K562 (cell line): ENCODE results near the gene RMND5B. TPM values are rescaled to one million over a fixed set of nuclear protein-coding genes. Genes with fewer than 3 reads are reported as not detected.

Experiments used
- CREM ChIP-seq: IDR thresholded peaks from 2 replicates; pipeline ENCODE4 v1.6.1; 2014; ENCODE audit warnings: antibody characterized with exemption, low read depth
- CSDE1 ChIP-seq, 2 experiments: fragments of 450-650 bp; IDR thresholded peaks; 2 replicates each; pipeline ENCODE4 v1.6.1; 2016; ENCODE audit warnings: mild to moderate bottlenecking in 1 of 2
- DLX4 ChIP-seq: fragments of 250-450 bp; sonication (Bioruptor Pico); IDR thresholded peaks from 2 replicates; pipeline ENCODE4 v1.6.1; 2021; ENCODE audit warnings: mild to moderate bottlenecking
- E2F4 ChIP-seq: sonication (generic); formaldehyde crosslinking; IDR thresholded peaks from 2 replicates; pipeline ENCODE4 v1.8.0; 2022; ENCODE audit warnings: mild to moderate bottlenecking, low read depth, missing genetic modification reagents
- ERF ChIP-seq: fragments of 450-650 bp; formaldehyde crosslinking; IDR thresholded peaks from 2 replicates; pipeline ENCODE4 v1.4.0; 2020; ENCODE audit warnings: mild to moderate bottlenecking, mixed read lengths
- ETS1 ChIP-seq: conservative IDR thresholded peaks from 2 replicates; pipeline ENCODE4 v1.6.1; 2011; ENCODE audit warnings: low read depth, mild to moderate bottlenecking, low read length; ENCODE audit not compliant: control insufficient read depth
- FIP1L1 ChIP-seq: fragments of 200-400 bp; formaldehyde crosslinking; IDR thresholded peaks from 2 replicates; pipeline ENCODE4 v1.6.1; 2018; ENCODE audit warnings: mild to moderate bottlenecking, low read depth, low read length; ENCODE audit not compliant: poor library complexity, severe bottlenecking
- HCFC1 ChIP-seq: IDR thresholded peaks from 2 replicates; pipeline ENCODE4 v1.6.1; 2012; ENCODE audit warnings: low read depth, low read length, improper control_type of control experiment
- MAZ ChIP-seq, 2 experiments: fragments of 450-650 bp in 1 of 2; sonication (generic) in 1 of 2; formaldehyde crosslinking; IDR thresholded peaks in 1 of 2; conservative IDR thresholded peaks in 1 of 2; 2 replicates each; pipeline versions ENCODE4 v1.4.0 to v1.5.0; 2020; ENCODE audit warnings: mild to moderate bottlenecking in 1 of 2, missing genetic modification reagents in 1 of 2
- MYC ChIP-seq, 2 experiments: fragments of 250-450 bp in 1 of 2; sonication (Bioruptor Pico) in 1 of 2; IDR thresholded peaks; 2 replicates each; pipeline versions ENCODE4 v1.5.1 to v1.6.1; 2012 to 2021; ENCODE audit warnings: low read depth in 2 of 2, borderline replicate concordance in 1 of 2, improper control_type of control experiment in 1 of 2, low read length in 1 of 2, mild to moderate bottlenecking in 1 of 2, moderate library complexity in 1 of 2
- NCOA2 ChIP-seq, 2 experiments: fragments of 450-650 bp; IDR thresholded peaks; 2 replicates each; pipeline ENCODE4 v1.6.1; 2018; ENCODE audit warnings: mild to moderate bottlenecking in 2 of 2, moderate library complexity in 1 of 2; ENCODE audit not compliant: partially characterized antibody in 2 of 2
- NEUROD1 ChIP-seq: fragments of 150-350 bp; IDR thresholded peaks from 2 replicates; pipeline ENCODE4 v1.6.1; 2014; ENCODE audit warnings: borderline replicate concordance, low read length, low read depth; ENCODE audit not compliant: partially characterized antibody
- POLR2A ChIP-seq: fragments of 450-650 bp; conservative IDR thresholded peaks from 2 replicates; pipeline ENCODE4 v1.6.1; 2016
- POU5F1 ChIP-seq: fragments of 150-350 bp; IDR thresholded peaks from 2 replicates; pipeline ENCODE4 v1.6.1; 2014; ENCODE audit warnings: borderline replicate concordance, low read length, low read depth, mild to moderate bottlenecking; ENCODE audit not compliant: partially characterized antibody
- RBBP5 ChIP-seq: fragments of 200-600 bp; sonication (generic); IDR thresholded peaks from 2 replicates; pipeline ENCODE4 v1.6.1; 2012; ENCODE audit warnings: borderline replicate concordance, mild to moderate bottlenecking, low read length, control low read depth, inconsistent platforms; ENCODE audit not compliant: insufficient read depth, poor library complexity, severe bottlenecking
- RBM34 ChIP-seq: fragments of 200-400 bp; formaldehyde crosslinking; IDR thresholded peaks from 2 replicates; pipeline ENCODE4 v1.6.1; 2018; ENCODE audit warnings: low read length, borderline replicate concordance; ENCODE audit not compliant: insufficient read depth
- SOX6 ChIP-seq: fragments of 450-650 bp; IDR thresholded peaks from 2 replicates; pipeline ENCODE4 v1.6.1; 2014; ENCODE audit warnings: mild to moderate bottlenecking
- XRCC4 ChIP-seq: IDR thresholded peaks from one replicate; pipeline ENCODE4 v1.6.1; 2011; ENCODE audit not compliant: insufficient read depth, insufficient read length; ENCODE audit errors: extremely low read depth
- ZBTB7A ChIP-seq: IDR thresholded peaks from 2 replicates; pipeline ENCODE4 v1.6.1; 2011; ENCODE audit warnings: low read depth, mild to moderate bottlenecking, low read length, moderate library complexity, borderline replicate concordance; ENCODE audit not compliant: control insufficient read depth
- ZC3H4 ChIP-seq: sonication (generic); formaldehyde crosslinking; IDR thresholded peaks from 2 replicates; pipeline ENCODE4 v1.9.0; 2021; ENCODE audit warnings: missing genetic modification reagents, borderline replicate concordance
- ZFX ChIP-seq: sonication (generic); formaldehyde crosslinking; IDR thresholded peaks from 2 replicates; pipeline ENCODE4 v1.8.0; 2022; ENCODE audit warnings: mild to moderate bottlenecking, missing genetic modification reagents, moderate library complexity
- ZNF174 ChIP-seq: fragments of 250-450 bp; sonication (Bioruptor Pico); IDR thresholded peaks from 2 replicates; pipeline ENCODE4 v1.4.0; 2020; ENCODE audit warnings: mild to moderate bottlenecking
- ZNF277 ChIP-seq: fragments of 250-450 bp; sonication (Bioruptor Pico); IDR thresholded peaks from 2 replicates; pipeline ENCODE4 v1.8.0; 2022; ENCODE audit warnings: inconsistent platforms, mild to moderate bottlenecking, moderate library complexity, borderline replicate concordance
- polyA plus RNA-seq, 8 experiments: library from polyadenylated mRNA; depleted of rRNA in 4 of 8; stranded (reverse) in 5 of 8; unstranded in 3 of 8; fragments of >200 nt; fragmentation: Nextera tagmentation in 2 of 8; fragmentation: Illumina TruSeq in 1 of 8; extraction: Ambion mirVana in 2 of 8; extraction: Trizol in 1 of 8; gene quantifications; 2 replicates each; pipeline versions ENCODE4 v1.2.1 to v1.2.3, GENCODE V29; 2011 to 2014; ENCODE audit warnings: inconsistent platforms in 1 of 8, missing spikeins in 1 of 8
- total RNA-seq, 7 experiments: library from RNA; depleted of rRNA in 6 of 7; stranded (reverse); fragments of >200 nt in 6 of 7; fragmentation: Illumina TruSeq in 2 of 7; extraction: Trizol in 2 of 7; gene quantifications; 2 replicates each; pipeline versions ENCODE4 v1.2.1 to v1.2.3, GENCODE V29; 2011 to 2021; ENCODE audit warnings: low replicate concordance in 1 of 7

Gene RMND5B
- total and polyA plus RNA-seq, 9 of the 15 experiments (the other 6 are each of a cell fraction or from before 2014, with no cell fraction given) = 2.6 to 57.0 (median 28.3) TPM

GRCh38 chr5:178153530-178154340, 22.9 kb downstream of the RMND5B start, which contains the start of gene NHP2 (continued):
- TF ChIP-seq POU5F1 = peak; percentile 65
- TF ChIP-seq NCOA2 (IDR thresholded peaks at IDR 0.05; ENCODE audit: partially characterized antibody in 2 of 2) = no peak
- TF ChIP-seq SOX6 = 0 out of 2 replicates have a peak, but pooled peaks have one; percentile 13
- TF ChIP-seq E2F4 (CRISPR knock-in tag) = no peak
- TF ChIP-seq POLR2A = peak; percentile 84
- no peak for TF ChIP-seq ZC3H4 (CRISPR knock-in tag)
- TF ChIP-seq FIP1L1 = peak; percentile 55
- peak in 1 of 2 experiments; percentile 18; a peak in 1 of 4 replicates for TF ChIP-seq CSDE1 (IDR thresholded peaks at IDR 0.05)
- no peak for TF ChIP-seq ZNF277 (CRISPR knock-in tag)
- TF ChIP-seq RBBP5 = peak; percentile 82
- TF ChIP-seq MYC (IDR thresholded peaks at IDR 0.05; ENCODE audit: low read depth, low read length) = peak; percentile 89
- 0 out of 2 replicates have a peak, but pooled peaks have one; percentile 21 for TF ChIP-seq MYC (CRISPR knock-in tag; IDR thresholded peaks at IDR 0.05; ENCODE audit: borderline replicate concordance, low read depth)
- TF ChIP-seq HCFC1 = peak; percentile 71
- TF ChIP-seq ZNF174 (CRISPR knock-in tag) = no peak
- peak; percentile 10; the same call in 1 of the 2 replicates for TF ChIP-seq ZBTB7A
- TF ChIP-seq ZFX = peak; percentile 55; the same call in 1 of the 2 replicates
- TF ChIP-seq XRCC4 = no peak
- peak; percentile 98 for TF ChIP-seq CREM
- no peak for TF ChIP-seq RBM34
- TF ChIP-seq ETS1 = no peak
- TF ChIP-seq ERF (CRISPR knock-in tag) = no peak
- TF ChIP-seq DLX4 (CRISPR knock-in tag) = no peak
- TF ChIP-seq NEUROD1 = peak; percentile 69
- peak in 1 of 2 experiments; percentile 86; a peak in 2 of 4 replicates for TF ChIP-seq MAZ (CRISPR knock-in tag; conservative IDR thresholded peaks at IDR 0.05 in 1 of 2, IDR thresholded peaks at IDR 0.05 in 1 of 2)
